Activated naive CD8-positive, alpha-beta T cell treated with anti-CD3 and anti-CD28 coated beads, Interleukin-2, amount 50 U/mL, for 24 hours (primary cell): ENCODE results near the gene DHRS4.
"Not testable (repeated sequence)": the region's sequence is repeated elsewhere in the genome, so short reads cannot be mapped to it uniquely, and the experiment has no call there.

Experiments
- ATAC-seq: fragments of 150-1000 bp; cut with Tn5 transposase; one replicate; pipeline ENCODE4 v1.10.0; 2021
- DNase-seq: peaks from one replicate; pipeline ENCODE4 v3.0.0; 2021
- H3K27ac Mint-ChIP-seq: one replicate; pipeline ENCODE4 v1.8.0; 2021; ENCODE audit warnings: mild to moderate bottlenecking, mixed read lengths
- H3K27me3 Mint-ChIP-seq: one replicate; pipeline ENCODE4 v1.8.0; 2021; ENCODE audit warnings: mixed read lengths
- H3K36me3 Mint-ChIP-seq: one replicate; pipeline ENCODE4 v1.8.0; 2021; ENCODE audit warnings: low read depth, mixed read lengths
- H3K4me1 Mint-ChIP-seq: one replicate; pipeline ENCODE4 v1.8.0; 2021; ENCODE audit warnings: mixed read lengths
- H3K4me3 Mint-ChIP-seq: one replicate; pipeline ENCODE4 v1.8.0; 2021; ENCODE audit warnings: mild to moderate bottlenecking, moderate library complexity, mixed read lengths
- H3K9me3 Mint-ChIP-seq: one replicate; pipeline ENCODE4 v1.8.0; 2021; ENCODE audit warnings: mixed read lengths

DHRS4 gene

DNA sequence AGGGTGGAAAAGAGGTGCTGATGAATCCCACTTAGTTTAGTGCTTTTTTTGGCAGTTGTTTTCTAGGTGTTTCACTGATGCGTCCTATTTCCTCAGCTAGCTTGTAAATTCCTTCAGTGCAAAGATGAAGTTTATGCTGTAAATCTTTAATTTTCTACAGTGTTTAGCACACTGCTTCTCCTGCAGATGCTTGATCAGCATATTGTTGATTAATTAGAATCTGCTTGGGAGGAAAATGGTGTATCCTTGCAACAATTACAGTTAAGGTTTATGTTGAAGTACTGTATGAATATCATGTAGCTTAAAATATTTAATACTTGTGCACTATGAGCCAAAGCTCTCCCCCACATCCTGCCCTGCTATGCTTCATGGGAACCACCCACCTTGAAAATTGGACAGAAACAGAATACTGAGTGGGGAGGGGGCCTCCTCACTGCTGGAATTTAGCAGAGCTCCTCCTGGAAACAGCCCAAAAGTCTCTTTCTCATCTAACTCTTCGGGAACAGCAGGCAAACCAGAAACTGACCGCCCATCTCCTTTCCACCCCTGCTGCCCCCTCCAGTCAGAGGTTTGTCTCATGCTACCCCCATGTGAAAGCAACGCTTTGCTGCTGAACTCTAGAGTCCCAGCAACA lies 20.3 kb upstream of the DHRS4 start:
- H3K27me3 Mint-ChIP-seq, result peaks cover 4% of the 10 kb centered on the region

DNA sequence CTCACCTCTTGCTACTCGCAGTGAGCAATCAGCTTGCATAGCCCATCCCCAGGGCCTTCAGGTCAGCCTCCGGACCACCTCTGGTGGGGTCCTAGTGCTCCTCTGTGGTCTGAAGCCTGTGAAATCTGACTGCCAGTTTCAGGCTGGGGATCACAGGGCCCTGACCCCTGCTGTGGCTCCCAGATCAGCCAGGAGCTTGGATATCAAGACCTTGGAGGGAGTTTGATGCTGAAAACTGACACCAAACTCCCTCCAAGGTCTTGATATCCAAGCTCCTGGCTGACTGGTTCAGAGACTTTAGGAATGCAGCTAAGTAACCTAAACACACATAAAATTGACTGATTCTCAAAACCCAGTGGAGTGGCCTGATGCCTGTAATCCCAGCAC lies 19.8 kb upstream of the DHRS4 start:
- DNase-seq, result no peak
- no peaks in the 10 kb centered on the region for H3K4me1 Mint-ChIP-seq
- no peaks in the 10 kb centered on the region for H3K9me3 Mint-ChIP-seq
- no peak for ATAC-seq
- H3K27ac Mint-ChIP-seq, result no peak overlapping the region
- H3K4me3 Mint-ChIP-seq, result no peak overlapping the region
- peaks cover 4% of the 10 kb centered on the region for H3K27me3 Mint-ChIP-seq
- H3K36me3 Mint-ChIP-seq, result no peaks in the 10 kb centered on the region

More for the DNA sequence above, 20.3 kb upstream of the DHRS4 start:
- no peaks in the 10 kb centered on the region for H3K36me3 Mint-ChIP-seq
- H3K9me3 Mint-ChIP-seq, result no peaks in the 10 kb centered on the region
- DNase-seq (no peak), ATAC-seq (no peak)
- no peak overlapping the region for H3K27ac Mint-ChIP-seq
- H3K4me1 Mint-ChIP-seq, result no peaks in the 10 kb centered on the region
- H3K4me3 Mint-ChIP-seq, result no peak overlapping the region

DNA sequence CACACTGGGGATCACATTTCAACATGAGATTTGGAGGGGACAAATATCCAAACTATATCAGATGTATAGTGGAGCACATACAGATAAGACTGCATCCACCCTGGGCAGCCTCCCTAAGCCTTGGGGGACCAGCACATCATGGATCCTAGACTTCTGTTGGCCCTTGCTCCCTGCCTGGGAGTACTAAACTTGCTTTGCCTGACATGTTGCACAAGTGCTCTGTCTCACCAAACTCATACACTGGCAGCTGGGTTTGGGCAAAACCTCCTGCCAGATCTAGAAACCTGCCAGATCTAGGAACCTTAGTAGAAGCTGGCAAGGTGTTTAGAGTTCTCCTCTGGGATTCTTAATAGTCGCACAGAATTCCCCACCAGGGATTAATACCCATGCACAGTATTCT lies 18.4 kb upstream of the DHRS4 start:
- H3K4me3 Mint-ChIP-seq, result no peak overlapping the region

DNA sequence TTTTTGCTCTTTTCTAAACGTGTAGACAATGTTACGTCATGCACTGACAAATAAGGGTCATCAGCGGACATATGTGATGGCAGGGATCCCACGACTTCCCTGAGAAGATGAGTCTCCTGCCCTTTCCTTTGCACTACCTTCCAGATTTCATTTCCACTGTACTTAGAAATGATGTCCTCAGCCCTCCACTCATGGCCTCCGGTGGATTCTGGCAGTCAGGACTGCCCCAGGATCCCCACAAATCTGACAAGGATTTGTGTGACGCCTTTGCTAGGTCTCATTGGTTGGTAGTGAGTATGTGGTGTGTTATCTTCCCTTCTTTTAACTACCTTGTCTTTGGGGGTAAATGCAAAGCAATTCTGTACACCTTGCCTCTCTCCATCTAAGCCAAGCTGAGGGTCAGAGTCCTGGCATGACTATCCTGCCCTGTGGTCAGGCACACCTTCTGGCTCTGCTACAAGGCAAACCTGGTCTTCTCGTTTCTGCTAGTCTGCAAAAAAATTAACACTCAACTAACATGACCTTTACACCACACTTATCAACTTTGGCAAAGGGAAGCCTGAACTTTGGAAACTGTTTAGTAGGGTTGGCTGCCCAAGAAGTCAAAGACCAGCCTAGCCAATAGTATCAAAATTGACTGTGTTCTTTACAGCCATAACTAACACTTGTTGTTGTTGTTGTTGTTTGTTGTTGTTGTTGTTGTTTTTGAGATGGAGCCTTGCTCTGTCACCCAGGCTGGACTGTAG lies 17.3 kb upstream of the DHRS4 start:
- ATAC-seq, result no peak
- Mint-ChIP-seq H3K27ac (no peak overlapping the region), H3K4me3 (no peak overlapping the region), H3K27me3 (no peaks in the 10 kb centered on the region), H3K9me3 (no peaks in the 10 kb centered on the region), H3K4me1 (no peaks in the 10 kb centered on the region), H3K36me3 (no peaks in the 10 kb centered on the region)
- DNase-seq, result no peak

More for the DNA sequence above, 18.4 kb upstream of the DHRS4 start:
- Mint-ChIP-seq H3K4me1 (no peaks in the 10 kb centered on the region), H3K9me3 (no peaks in the 10 kb centered on the region), H3K27me3 (no peaks in the 10 kb centered on the region), H3K36me3 (no peaks in the 10 kb centered on the region), H3K27ac (no peak overlapping the region)
- no peak for ATAC-seq
- no peak for DNase-seq

DNA sequence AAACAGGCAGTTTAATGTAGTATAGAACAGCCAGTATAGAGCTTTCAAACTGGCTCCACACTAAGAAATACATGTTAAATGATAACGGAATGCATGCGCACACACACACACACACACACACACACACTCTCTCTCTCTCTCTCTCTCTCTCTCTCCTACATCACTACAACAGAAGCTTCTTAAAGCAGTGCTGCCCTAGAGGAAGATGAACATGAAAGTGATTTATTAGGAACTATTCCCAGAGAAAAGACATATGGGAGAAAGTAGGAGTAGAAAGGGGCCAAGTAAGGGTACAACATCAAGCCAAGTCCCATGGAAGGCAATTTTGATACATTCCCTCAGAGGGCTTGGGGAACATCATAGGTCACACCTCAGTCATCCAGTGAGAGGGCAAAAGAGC lies 16.4 kb upstream of the DHRS4 start:
- Mint-ChIP-seq H3K4me3 (no peak overlapping the region), H3K27ac (no peak overlapping the region), H3K9me3 (no peaks in the 10 kb centered on the region), H3K4me1 (no peaks in the 10 kb centered on the region), H3K36me3 (no peaks in the 10 kb centered on the region), H3K27me3 (no peaks in the 10 kb centered on the region)
- DNase-seq (no peak), ATAC-seq (no peak)

DNA sequence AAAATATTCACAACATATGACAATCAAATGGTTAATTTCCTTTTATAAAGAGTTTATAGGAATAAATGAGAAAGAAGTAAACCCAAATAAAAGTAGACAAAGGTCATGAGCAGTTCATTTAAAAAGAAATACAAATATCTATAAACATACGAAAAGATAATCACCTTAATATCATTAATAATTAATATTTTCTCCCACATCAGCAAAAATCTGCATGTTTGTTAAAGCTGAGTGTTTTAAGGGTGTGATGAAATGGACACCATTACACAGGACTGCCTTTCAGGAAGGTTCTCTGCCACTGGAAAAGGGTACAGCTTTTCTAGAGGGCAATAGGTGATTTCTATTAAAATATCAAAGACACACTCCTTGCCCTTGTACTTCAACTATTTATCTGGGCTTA lies 14.7 kb upstream of the DHRS4 start:
- H3K4me1 Mint-ChIP-seq, result no peaks in the 10 kb centered on the region
- H3K9me3 Mint-ChIP-seq, result no peaks in the 10 kb centered on the region
- no peak overlapping the region for H3K27ac Mint-ChIP-seq
- ATAC-seq (no peak), DNase-seq (no peak)
- H3K4me3 Mint-ChIP-seq, result no peak overlapping the region
- H3K36me3 Mint-ChIP-seq, result no peaks in the 10 kb centered on the region
- no peaks in the 10 kb centered on the region for H3K27me3 Mint-ChIP-seq

DNA sequence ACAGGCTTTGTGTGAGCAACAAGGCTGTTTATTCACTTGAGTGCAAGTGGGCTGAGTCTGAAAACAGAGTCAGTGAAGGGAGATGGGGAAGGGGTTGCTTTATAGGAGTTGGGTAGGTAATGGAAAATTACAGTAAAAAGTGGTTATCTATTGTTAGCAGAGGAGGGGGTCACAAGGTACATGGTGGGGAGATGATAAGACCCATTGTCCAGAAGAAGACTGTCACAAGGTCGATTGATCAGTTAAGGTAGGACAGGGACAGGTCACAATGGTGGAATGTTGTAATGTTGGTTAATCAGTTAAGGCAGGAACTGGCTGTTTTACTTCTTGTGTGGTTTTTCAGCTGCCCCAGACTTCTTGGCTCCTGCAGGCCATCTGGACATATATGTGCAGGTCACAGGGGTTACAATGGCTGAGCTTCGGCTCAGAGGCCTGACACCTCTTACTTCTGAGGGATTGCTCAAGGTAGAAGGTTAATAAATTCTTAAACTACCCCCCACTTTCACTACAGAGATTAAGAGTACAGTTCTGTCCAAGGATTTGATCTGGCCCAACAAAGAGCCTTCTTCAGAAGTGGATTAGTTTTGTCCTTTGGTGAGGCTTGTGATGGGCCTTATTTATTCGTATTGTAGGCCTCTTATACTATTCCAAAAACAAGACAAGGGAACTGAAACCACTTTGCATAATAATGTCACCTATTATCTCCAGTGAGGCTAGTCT lies 13.8 kb upstream of the DHRS4 start:
- H3K27me3 Mint-ChIP-seq, result no peaks in the 10 kb centered on the region
- no peaks in the 10 kb centered on the region for H3K36me3 Mint-ChIP-seq
- no peak overlapping the region for H3K4me3 Mint-ChIP-seq
- DNase-seq, result no peak
- no peak overlapping the region for H3K27ac Mint-ChIP-seq
- ATAC-seq, result no peak
- no peaks in the 10 kb centered on the region for H3K4me1 Mint-ChIP-seq
- no peaks in the 10 kb centered on the region for H3K9me3 Mint-ChIP-seq

DNA sequence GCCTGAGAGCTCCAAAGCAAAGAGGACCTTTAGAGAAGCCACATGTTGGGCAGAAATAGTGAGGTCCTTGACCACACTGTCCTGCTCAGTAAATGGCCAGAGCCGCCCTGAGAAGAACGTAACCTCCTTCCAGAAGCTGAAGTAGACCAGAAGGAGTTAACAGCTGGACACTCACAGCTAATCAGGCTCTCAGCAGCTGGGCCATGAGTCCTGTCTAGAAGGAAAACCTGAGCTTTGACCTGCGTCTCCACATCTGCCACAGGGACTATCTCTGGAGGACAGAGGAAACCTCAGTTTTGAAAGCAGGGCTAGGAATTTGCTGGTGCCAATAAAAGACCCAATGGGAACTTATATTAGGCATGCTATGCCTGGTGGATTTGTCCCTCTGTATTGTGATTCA lies 12.3 kb upstream of the DHRS4 start:
- ATAC-seq, result no peak
- H3K27ac Mint-ChIP-seq, result no peak overlapping the region
- no peaks in the 10 kb centered on the region for H3K27me3 Mint-ChIP-seq

DNA sequence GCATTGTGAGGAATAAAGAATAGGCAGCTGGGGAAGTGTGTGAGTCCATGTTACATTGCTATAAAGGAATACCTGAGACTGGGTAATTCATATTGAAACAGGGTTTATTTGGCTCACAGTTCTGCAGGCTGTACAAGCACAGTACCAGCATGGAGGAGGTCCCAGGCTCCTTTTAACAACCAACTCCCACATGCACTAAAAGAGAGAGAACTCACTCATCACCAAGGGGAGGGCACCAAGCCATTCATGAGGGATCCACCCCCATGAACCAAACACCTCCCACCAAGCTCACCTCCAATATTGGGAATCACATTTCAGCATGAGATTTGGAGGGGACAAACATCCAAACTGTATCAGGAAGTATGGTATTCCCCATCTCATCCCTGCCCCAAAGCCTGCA lies 11.9 kb upstream of the DHRS4 start:
- H3K27me3 Mint-ChIP-seq, result no peaks in the 10 kb centered on the region
- peaks cover 8% of the 10 kb centered on the region for H3K4me1 Mint-ChIP-seq
- H3K27ac Mint-ChIP-seq, result no peak overlapping the region
- DNase-seq, result no peak
- ATAC-seq, result no peak
- H3K9me3 Mint-ChIP-seq, result no peaks in the 10 kb centered on the region
- no peak overlapping the region for H3K4me3 Mint-ChIP-seq
- H3K36me3 Mint-ChIP-seq, result no peaks in the 10 kb centered on the region

More for the DNA sequence above, 12.3 kb upstream of the DHRS4 start:
- H3K36me3 Mint-ChIP-seq, result no peaks in the 10 kb centered on the region
- DNase-seq, result no peak
- no peaks in the 10 kb centered on the region for H3K9me3 Mint-ChIP-seq
- H3K4me1 Mint-ChIP-seq, result peaks cover 4% of the 10 kb centered on the region
- H3K4me3 Mint-ChIP-seq, result no peak overlapping the region

DNA sequence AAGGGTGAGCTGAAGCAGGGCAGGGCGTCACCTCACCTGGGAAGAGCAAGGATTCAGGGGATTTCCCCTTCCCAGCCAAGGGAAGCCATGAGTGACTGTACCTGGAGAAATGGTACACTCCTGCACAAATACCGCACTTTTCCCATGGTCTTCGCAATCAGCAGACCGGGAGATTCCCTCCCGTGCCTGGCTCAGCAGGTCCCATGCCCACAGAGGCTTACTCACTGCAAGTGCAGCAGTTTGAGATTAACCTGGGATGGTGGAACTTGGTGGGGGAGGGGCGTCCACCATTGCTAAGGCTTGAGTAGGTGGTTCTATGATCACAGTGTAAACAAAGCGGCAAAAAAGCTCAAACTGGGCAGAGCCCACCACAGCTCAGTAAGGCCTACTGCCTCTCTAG lies 11.0 kb upstream of the DHRS4 start:
- H3K27ac Mint-ChIP-seq, result no peak overlapping the region
- ATAC-seq, result no peak
- H3K9me3 Mint-ChIP-seq, result no peaks in the 10 kb centered on the region
- no peak for DNase-seq
- no peaks in the 10 kb centered on the region for H3K36me3 Mint-ChIP-seq
- peaks cover 10% of the 10 kb centered on the region for H3K4me1 Mint-ChIP-seq
- H3K27me3 Mint-ChIP-seq, result no peaks in the 10 kb centered on the region
- H3K4me3 Mint-ChIP-seq, result no peak overlapping the region

DNA sequence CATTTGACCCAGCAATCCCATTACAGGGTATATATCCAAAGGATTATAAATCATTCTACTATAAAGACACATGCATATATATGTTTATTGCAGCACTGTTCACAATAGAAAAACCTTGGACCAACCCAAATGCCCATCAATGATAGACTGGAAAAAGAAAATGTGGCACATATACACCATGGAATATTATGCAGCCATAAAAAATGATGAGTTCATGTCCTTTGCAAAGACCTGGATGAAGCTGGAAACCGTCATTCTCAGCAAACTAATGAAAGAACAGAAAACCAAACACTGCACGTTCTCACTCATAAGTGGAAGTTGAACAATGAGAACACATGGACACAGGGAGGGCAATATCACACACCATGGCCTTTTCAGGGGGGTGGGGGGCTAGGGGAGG lies 4.5 kb upstream of the DHRS4 start:
- not testable (repeated sequence) for H3K27me3 Mint-ChIP-seq, DNase-seq, H3K36me3 Mint-ChIP-seq, H3K4me3 Mint-ChIP-seq, H3K9me3 Mint-ChIP-seq, ATAC-seq, H3K27ac Mint-ChIP-seq
- H3K4me1 Mint-ChIP-seq, result peaks cover 20% of the 10 kb centered on the region

DNA sequence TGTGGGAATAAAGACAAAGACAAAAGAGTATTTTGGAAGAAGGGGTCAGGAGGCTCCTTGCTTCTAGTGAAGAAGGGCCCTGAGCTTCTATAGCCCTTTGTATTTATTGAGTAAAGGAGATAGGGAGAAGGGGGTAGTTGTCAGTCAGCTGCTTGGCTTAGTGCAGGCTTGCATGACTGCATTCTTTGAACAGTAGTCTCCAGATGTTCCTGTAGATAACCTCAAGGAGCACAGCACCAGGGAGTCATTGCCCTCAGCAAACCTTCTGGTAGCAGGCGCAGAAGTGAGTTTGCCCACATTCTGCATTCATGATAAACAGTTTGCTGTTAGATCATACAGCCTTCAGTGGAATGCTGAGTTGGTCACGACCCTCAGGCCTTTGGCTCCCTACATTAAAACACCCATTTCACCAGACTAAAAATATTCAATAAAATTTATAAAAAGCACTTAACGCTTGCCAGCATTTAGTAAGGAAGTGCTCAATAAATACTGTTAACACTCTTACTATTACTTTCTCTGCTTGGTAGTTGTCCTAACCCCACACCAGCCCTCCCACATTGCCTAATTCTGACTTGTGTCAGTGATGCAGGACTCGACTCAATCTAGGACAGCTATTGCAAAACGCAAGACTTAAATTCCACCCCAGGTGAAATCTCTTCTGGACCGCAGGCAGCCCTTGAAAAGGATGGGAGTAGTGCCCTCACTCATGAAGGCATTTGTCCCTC lies 3.0 kb upstream of the DHRS4 start:
- ATAC-seq (no peak), DNase-seq (no peak)
- Mint-ChIP-seq H3K27ac (no peak overlapping the region), H3K27me3 (no peaks in the 10 kb centered on the region), H3K4me1 (peaks cover 26% of the 10 kb centered on the region), H3K36me3 (peaks cover 5% of the 10 kb centered on the region), H3K9me3 (no peaks in the 10 kb centered on the region), H3K4me3 (no peak overlapping the region)

DNA sequence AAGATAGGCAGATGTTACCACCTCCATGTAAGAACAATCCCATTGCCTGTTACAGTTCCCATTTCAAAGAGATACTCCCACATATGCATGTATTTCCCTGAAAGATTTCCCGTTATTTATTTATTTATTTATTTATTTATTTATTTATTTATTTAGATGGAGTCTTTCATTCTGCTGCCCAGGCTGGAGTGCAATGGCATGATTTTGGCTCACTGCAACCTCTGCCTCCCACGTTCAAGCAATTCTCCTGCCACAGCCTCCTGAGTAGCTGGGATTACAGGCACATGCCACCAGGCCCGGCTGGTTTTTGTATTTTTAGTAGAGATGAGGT lies 2.5 kb upstream of the DHRS4 start:
- H3K4me3 Mint-ChIP-seq, H3K27me3 Mint-ChIP-seq, H3K36me3 Mint-ChIP-seq, DNase-seq, H3K9me3 Mint-ChIP-seq, ATAC-seq, H3K27ac Mint-ChIP-seq: not testable (repeated sequence)
- peaks cover 23% of the 10 kb centered on the region for H3K4me1 Mint-ChIP-seq

DNA sequence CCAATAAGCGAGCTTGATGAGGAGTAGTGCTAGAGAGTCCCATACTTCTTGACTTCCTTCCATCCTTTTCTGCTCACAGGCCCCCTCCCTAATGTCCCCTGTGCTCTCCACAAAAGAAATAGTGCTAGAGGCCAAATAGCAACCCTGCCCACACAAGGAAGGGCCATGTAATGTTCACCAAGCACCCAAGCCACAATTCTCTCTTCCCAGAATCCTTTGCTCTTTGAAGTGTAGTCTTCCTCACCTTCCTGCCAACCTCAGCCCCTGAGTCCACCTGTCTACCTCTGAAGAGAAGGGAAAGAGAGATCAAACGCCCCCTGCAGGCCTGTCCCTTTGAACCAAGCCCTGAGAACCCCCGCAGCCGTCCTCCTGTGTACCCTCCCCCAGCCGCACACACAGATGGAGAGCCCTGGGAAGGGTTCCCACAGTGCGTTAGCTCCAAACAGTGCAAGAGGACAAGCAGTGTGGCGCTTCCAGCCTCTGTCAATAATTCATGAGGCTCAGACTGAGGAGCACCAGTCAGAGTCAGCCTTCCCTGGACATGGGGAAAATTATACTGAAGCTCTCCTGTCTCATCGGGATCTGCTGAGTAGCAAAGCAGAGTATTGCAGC lies 1.9 kb upstream of the DHRS4 start:
- H3K27me3 Mint-ChIP-seq, result no peaks in the 10 kb centered on the region
- no peak overlapping the region for H3K4me3 Mint-ChIP-seq
- peaks cover 7% of the 10 kb centered on the region for H3K36me3 Mint-ChIP-seq
- H3K27ac Mint-ChIP-seq, result no peak overlapping the region
- DNase-seq (no peak), ATAC-seq (no peak)
- peaks cover 18% of the 10 kb centered on the region for H3K4me1 Mint-ChIP-seq
- no peaks in the 10 kb centered on the region for H3K9me3 Mint-ChIP-seq
